SK-N-SH treated with all-trans-retinoic acid at 6 μM for 48 hours (cell line): ENCODE results near the gene PEMT.
A peak's percentile ranks its signal among the peaks of the same experiment; 100 is the strongest.

Experiments
- ATAC-seq: fragments of 200-7000 bp; cut with Tn5 transposase; 3 replicates; pipeline ENCODE4 v1.9.1; 2020; ENCODE audit warnings: mild to moderate bottlenecking, moderate library complexity
- ARNTL ChIP-seq: fragments of 450-650 bp; formaldehyde crosslinking; IDR thresholded peaks from 2 replicates; pipeline ENCODE4 v1.5.0; 2020; ENCODE audit warnings: low read depth, mild to moderate bottlenecking, moderate library complexity, borderline replicate concordance
- CREB5 ChIP-seq: fragments of 250-450 bp; sonication (Bioruptor Pico); IDR thresholded peaks from 2 replicates; pipeline ENCODE4 v1.5.1; 2020; ENCODE audit warnings: low read depth, mild to moderate bottlenecking, moderate library complexity
- CSDC2 ChIP-seq: fragments of 250-450 bp; sonication (Bioruptor Pico); IDR thresholded peaks from 2 replicates; pipeline ENCODE4 v1.5.0; 2020; ENCODE audit warnings: mild to moderate bottlenecking, moderate library complexity
- CSRNP3 ChIP-seq: fragments of 250-450 bp; sonication (Bioruptor Pico); IDR thresholded peaks from 2 replicates; pipeline ENCODE4 v1.5.1; 2021; ENCODE audit warnings: mild to moderate bottlenecking, moderate library complexity
- ESRRG ChIP-seq: fragments of 250-450 bp; sonication (Bioruptor Pico); IDR thresholded peaks from 2 replicates; pipeline ENCODE4 v1.6.1; 2021; ENCODE audit warnings: mild to moderate bottlenecking
- GLIS3 ChIP-seq: fragments of 250-450 bp; sonication (Bioruptor Pico); IDR thresholded peaks from 2 replicates; pipeline ENCODE4 v1.5.0; 2020; ENCODE audit warnings: mild to moderate bottlenecking, moderate library complexity
- OSR1 ChIP-seq: fragments of 250-450 bp; sonication (Bioruptor Pico); IDR thresholded peaks from 2 replicates; pipeline ENCODE4 v1.8.0; 2022; ENCODE audit warnings: moderate library complexity, mild to moderate bottlenecking, inconsistent platforms
- RARB ChIP-seq: fragments of 250-450 bp; sonication (Bioruptor Pico); IDR thresholded peaks from 2 replicates; pipeline ENCODE4 v1.8.0; 2021; ENCODE audit warnings: mild to moderate bottlenecking, moderate library complexity
- SNAI2 ChIP-seq: fragments of 250-450 bp; sonication (Bioruptor Pico); IDR thresholded peaks from 2 replicates; pipeline ENCODE4 v1.5.0; 2020; ENCODE audit warnings: mild to moderate bottlenecking, moderate library complexity
- TCF4 ChIP-seq: fragments of 250-450 bp; sonication (Bioruptor Pico); IDR thresholded peaks from 2 replicates; pipeline ENCODE4 v1.8.0; 2021; ENCODE audit warnings: mild to moderate bottlenecking, moderate library complexity, borderline replicate concordance
- TOX ChIP-seq: fragments of 250-450 bp; sonication (Bioruptor Pico); IDR thresholded peaks from 2 replicates; pipeline ENCODE4 v1.8.0; 2021; ENCODE audit warnings: mild to moderate bottlenecking, moderate library complexity, borderline replicate concordance
- TSHZ2 ChIP-seq: fragments of 250-450 bp; sonication (Bioruptor Pico); IDR thresholded peaks from 2 replicates; pipeline ENCODE4 v1.5.0; 2020; ENCODE audit warnings: mild to moderate bottlenecking, moderate library complexity
- ZC3H10 ChIP-seq: fragments of 250-450 bp; sonication (Bioruptor Pico); IDR thresholded peaks from 2 replicates; pipeline ENCODE4 v1.5.1; 2021; ENCODE audit warnings: mild to moderate bottlenecking, moderate library complexity
- ZFP3 ChIP-seq: fragments of 250-450 bp; sonication (Bioruptor Pico); IDR thresholded peaks from 2 replicates; pipeline ENCODE4 v1.5.0; 2020; ENCODE audit warnings: mild to moderate bottlenecking, moderate library complexity
- ZFP30 ChIP-seq: fragments of 450-650 bp; formaldehyde crosslinking; IDR thresholded peaks from 2 replicates; pipeline ENCODE4 v1.5.0; 2022; ENCODE audit warnings: mild to moderate bottlenecking, moderate library complexity
- ZNF565 ChIP-seq: fragments of 450-650 bp; formaldehyde crosslinking; conservative IDR thresholded peaks from 2 replicates; pipeline ENCODE4 v1.5.0; 2020; ENCODE audit warnings: low read depth, mild to moderate bottlenecking, moderate library complexity
- ZNF70 ChIP-seq: fragments of 450-650 bp; formaldehyde crosslinking; IDR thresholded peaks from 2 replicates; pipeline ENCODE4 v1.5.0; 2020; ENCODE audit warnings: mild to moderate bottlenecking, moderate library complexity

Gene PEMT

GRCh38 chr17:17537311-17538099 lies 54.0 kb downstream of the PEMT start (continued):
- TF ChIP-seq OSR1 (CRISPR knock-in tag), result no peak

- no peak for ATAC-seq
- TF ChIP-seq ZNF565 (no peak), CREB5 (CRISPR knock-in tag) (no peak), GLIS3 (CRISPR knock-in tag) (no peak), SNAI2 (CRISPR knock-in tag) (no peak), ZFP3 (CRISPR knock-in tag) (no peak), ZC3H10 (no peak), RARB (CRISPR knock-in tag) (no peak), ARNTL (CRISPR knock-in tag) (no peak), ZNF70 (no peak)
Measured at GRCh38 chr17:17536702-17537101, 54.8 kb downstream of the PEMT start.

GRCh38 chr17:17535957-17536356 lies 55.6 kb downstream of the PEMT start:
- TF ChIP-seq TSHZ2, result no peak
- TF ChIP-seq ZFP30 (CRISPR knock-in tag), result no peak
- no peak for TF ChIP-seq RARB (CRISPR knock-in tag)
- TF ChIP-seq ESRRG (CRISPR knock-in tag), result no peak
- TF ChIP-seq, all 23 proteins: peak for 0

GRCh38 chr17:17533901-17534441 lies 57.5 kb downstream of the PEMT start:
- TF ChIP-seq ZNF70 (no peak), CREB5 (CRISPR knock-in tag) (no peak), ZC3H10 (no peak), ZFP30 (CRISPR knock-in tag) (no peak), TCF4 (CRISPR knock-in tag) (no peak)
- no peak for ATAC-seq

More at GRCh38 chr17:17535957-17536356, 55.6 kb downstream of the PEMT start:
- peak; percentile 21; the same call in 1 of the 3 replicates for ATAC-seq

GRCh38 chr17:17532991-17533390 lies 58.5 kb downstream of the PEMT start:
- TF ChIP-seq SNAI2 (CRISPR knock-in tag) (no peak), ZC3H10 (no peak), ARNTL (CRISPR knock-in tag) (no peak), GLIS3 (CRISPR knock-in tag) (no peak), CSRNP3 (CRISPR knock-in tag) (no peak), ZFP30 (CRISPR knock-in tag) (no peak), CREB5 (CRISPR knock-in tag) (no peak), ZFP3 (CRISPR knock-in tag) (no peak), TOX (CRISPR knock-in tag) (no peak), ZNF565 (no peak), CSDC2 (CRISPR knock-in tag) (no peak), TCF4 (CRISPR knock-in tag) (no peak)
- ATAC-seq, result no peak
